Liver (tissue), 9 donors: Measurements from ENCODE around the gene CD79A. TPM values are rescaled to one million over a fixed set of nuclear protein-coding genes. Genes with fewer than 3 reads are reported as not detected.

Source experiments
- DNase-seq: peaks from one replicate; pipeline ENCODE4 v3.0.0-alpha.2; 2017; ENCODE audit warnings: low spot score
- H3K27ac ChIP-seq, 2 donors: one replicate each; pipeline ENCODE4 v1.7.0; 2013; ENCODE audit warnings: inconsistent platforms in 2 of 2, low read length in 2 of 2, control low read depth in 1 of 2, low read depth in 1 of 2, mild to moderate bottlenecking in 1 of 2
- H3K27me3 ChIP-seq, 4 donors: one replicate each; pipeline versions ENCODE4 v1.6.1 to v1.7.0; 2013; ENCODE audit warnings: low read length in 3 of 4, inconsistent platforms in 1 of 4, mild to moderate bottlenecking in 1 of 4, moderate library complexity in 1 of 4; ENCODE audit not compliant: control insufficient read depth in 4 of 4, insufficient read depth in 4 of 4
- H3K36me3 ChIP-seq, 4 donors: one replicate each; pipeline versions ENCODE4 v1.6.1 to v1.7.0; 2013; ENCODE audit warnings: low read length in 3 of 4, mild to moderate bottlenecking in 3 of 4, low read depth in 1 of 4, moderate library complexity in 1 of 4; ENCODE audit not compliant: control insufficient read depth in 4 of 4, insufficient read depth in 3 of 4
- H3K4me1 ChIP-seq, 4 donors: one replicate each; pipeline versions ENCODE4 v1.6.1 to v1.7.0; 2013; ENCODE audit warnings: low read length in 3 of 4, mild to moderate bottlenecking in 3 of 4, moderate library complexity in 1 of 4; ENCODE audit not compliant: control insufficient read depth in 4 of 4, insufficient read depth in 4 of 4
- H3K4me3 ChIP-seq, 3 donors: one replicate each; pipeline versions ENCODE4 v1.6.1 to v1.7.0; 2013; ENCODE audit warnings: low read length in 3 of 3, control low read depth in 1 of 3, low read depth in 1 of 3, mild to moderate bottlenecking in 1 of 3
- H3K9ac ChIP-seq, 2 donors: one replicate each; pipeline ENCODE4 v1.7.0; 2013; ENCODE audit warnings: low read length in 2 of 2, mild to moderate bottlenecking in 2 of 2, moderate library complexity in 2 of 2, control low read depth in 1 of 2, low read depth in 1 of 2
- H3K9me3 ChIP-seq, 4 donors: one replicate each; pipeline versions ENCODE4 v1.6.1 to v1.7.0; 2013; ENCODE audit warnings: low read length in 3 of 4; ENCODE audit not compliant: control insufficient read depth in 4 of 4
- ATF3 ChIP-seq: IDR thresholded peaks from 2 replicates; pipeline ENCODE4 v1.6.1; 2016; ENCODE audit warnings: antibody characterized with exemption
- CTCF ChIP-seq: fragments of 150-350 bp; IDR thresholded peaks from 2 replicates; pipeline ENCODE4 v1.5.1; 2017; ENCODE audit warnings: improper control_type of control experiment, low read depth, low read length; ENCODE audit not compliant: missing input control
- FOXA2 ChIP-seq: IDR thresholded peaks from 2 replicates; pipeline ENCODE4 v1.6.1; 2016; ENCODE audit warnings: antibody characterized with exemption
- GABPA ChIP-seq, 2 donors: IDR thresholded peaks in 1 of 2; conservative IDR thresholded peaks in 1 of 2; 2 replicates each; pipeline ENCODE4 v1.6.1; 2016; ENCODE audit warnings: antibody characterized with exemption in 2 of 2, mild to moderate bottlenecking in 1 of 2, moderate library complexity in 1 of 2
- JUND ChIP-seq, 2 donors: IDR thresholded peaks; 2 replicates each; pipeline ENCODE4 v1.6.1; 2016; ENCODE audit warnings: antibody characterized with exemption in 2 of 2
- MAX ChIP-seq: IDR thresholded peaks from 2 replicates; pipeline ENCODE4 v1.6.1; 2016; ENCODE audit warnings: antibody characterized with exemption
- RAD21 ChIP-seq, 2 donors: IDR thresholded peaks; 2 replicates each; pipeline ENCODE4 v1.6.1; 2016; ENCODE audit warnings: antibody characterized with exemption in 2 of 2, mild to moderate bottlenecking in 2 of 2
- RXRA ChIP-seq, 2 donors: IDR thresholded peaks; 2 replicates each; pipeline ENCODE4 v1.6.1; 2017 to 2018; ENCODE audit warnings: antibody characterized with exemption in 2 of 2, mild to moderate bottlenecking in 1 of 2
- YY1 ChIP-seq: IDR thresholded peaks from 2 replicates; pipeline ENCODE4 v1.6.1; 2016; ENCODE audit warnings: antibody characterized with exemption, mild to moderate bottlenecking
- WGBS: extraction: QIAGEN DNeasy Blood & Tissue Kit; methylation state at CpG from one replicate; pipeline ENCODE4 v1.1.7; 2013; 5-methylcytosine and 5-hydroxymethylcytosine counted together
- polyA plus RNA-seq, 2 donors: library from polyadenylated mRNA; stranded (reverse) in 1 of 2; unstranded in 1 of 2; fragments of 200-250 nt in 1 of 2; fragments of >200 nt in 1 of 2; fragmentation: Nextera tagmentation in 1 of 2; extraction: Ambion mirVana in 1 of 2; gene quantifications; one replicate each; pipeline versions ENCODE4 v1.2.1 to v1.2.3, GENCODE V29; 2013 to 2015
- total RNA-seq, 2 donors: library from RNA; depleted of rRNA; stranded (reverse); fragments of >200 nt; gene quantifications; one replicate each; pipeline ENCODE4 v1.2.3, GENCODE V29; 2014
- donor health status: healthy.
- donor health status: healthy.
- donor health status: healthy.
- donor health status: healthy.
- donor health status: healthy.

The CD79A gene
- total and polyA plus RNA-seq, 4 donors: 0.43 to 5.0 (median 2.0) TPM

GRCh38 chr19:41868120-41868988 lies 8.7 kb upstream of the CD79A start (continued):
- TF ChIP-seq CTCF (no peak), JUND (IDR thresholded peaks at IDR 0.05) (no peak), RAD21 (IDR thresholded peaks at IDR 0.05) (no peak)

- no peak for DNase-seq
- Histone ChIP-seq H3K9me3 (no peaks in the 10 kb centered on the region), H3K36me3 (peaks cover 20 to 66% (median 32%) of the 10 kb centered on the region in 4 donors), H3K27me3 (no peaks in the 10 kb centered on the region), H3K9ac (no peak overlapping the region), H3K27ac (no peak overlapping the region), H3K4me1 (peaks cover 0 to 17% (median 5%) of the 10 kb centered on the region in 4 donors), H3K4me3 (no peak overlapping the region)
- WGBS: 94% methylated on average over 12 of the region's 12 CpGs
- no peak for TF ChIP-seq GABPA (IDR thresholded peaks at IDR 0.05 in 1 of 2, conservative IDR thresholded peaks at IDR 0.05 in 1 of 2)
- no peak for TF ChIP-seq RXRA (IDR thresholded peaks at IDR 0.05)
- TF ChIP-seq FOXA2: no peak
- TF ChIP-seq JUND (IDR thresholded peaks at IDR 0.05): no peak
- TF ChIP-seq MAX: no peak
Observed at GRCh38 chr19:41868989-41869300, 8.1 kb upstream of the CD79A start.

GRCh38 chr19:41869374-41869955 lies 7.6 kb upstream of the CD79A start:
- H3K9me3 ChIP-seq: no peaks in the 10 kb centered on the region
- H3K9ac ChIP-seq: no peak overlapping the region
- peaks cover 0 to 17% (median 5%) of the 10 kb centered on the region in 4 donors for H3K4me1 ChIP-seq
- no peak for DNase-seq
- peaks cover 16 to 60% (median 27%) of the 10 kb centered on the region in 4 donors for H3K36me3 ChIP-seq
- TF ChIP-seq YY1: no peak
- TF ChIP-seq RAD21 (IDR thresholded peaks at IDR 0.05): no peak
- TF ChIP-seq GABPA (IDR thresholded peaks at IDR 0.05 in 1 of 2, conservative IDR thresholded peaks at IDR 0.05 in 1 of 2): no peak
- no peak overlapping the region for H3K27ac ChIP-seq
- H3K27me3 ChIP-seq: no peaks in the 10 kb centered on the region
- 90% methylated on average over 13 of the region's 13 CpGs for WGBS
- no peak overlapping the region for H3K4me3 ChIP-seq

GRCh38 chr19:41870401-41870873 lies 6.6 kb upstream of the CD79A start:
- 64% methylated on average over 3 of the region's 3 CpGs for WGBS
- H3K9ac ChIP-seq: no peak overlapping the region
- H3K4me1 ChIP-seq: peaks cover 0 to 14% (median 5%) of the 10 kb centered on the region in 4 donors
- H3K4me3 ChIP-seq: no peak overlapping the region
- no peaks in the 10 kb centered on the region for H3K27me3 ChIP-seq
- no peak overlapping the region for H3K27ac ChIP-seq
- no peaks in the 10 kb centered on the region for H3K9me3 ChIP-seq
- peaks cover 16 to 52% (median 19%) of the 10 kb centered on the region in 4 donors for H3K36me3 ChIP-seq
- DNase-seq: no peak
- TF ChIP-seq JUND (IDR thresholded peaks at IDR 0.05) (no peak), ATF3 (no peak), FOXA2 (no peak)
